NCI-H748 (cell line): Measurements from ENCODE around the gene NDUFS7.
"Not testable (repeated sequence)": the region's sequence is repeated elsewhere in the genome, so short reads cannot be mapped to it uniquely, and the experiment has no call there.

Source experiments
- DNase-seq: peaks from one replicate; lab custom pipeline; 2025; ENCODE audit not compliant: unreplicated experiment; lab: John Stamatoyannopoulos, UW

NDUFS7 gene

DNA sequence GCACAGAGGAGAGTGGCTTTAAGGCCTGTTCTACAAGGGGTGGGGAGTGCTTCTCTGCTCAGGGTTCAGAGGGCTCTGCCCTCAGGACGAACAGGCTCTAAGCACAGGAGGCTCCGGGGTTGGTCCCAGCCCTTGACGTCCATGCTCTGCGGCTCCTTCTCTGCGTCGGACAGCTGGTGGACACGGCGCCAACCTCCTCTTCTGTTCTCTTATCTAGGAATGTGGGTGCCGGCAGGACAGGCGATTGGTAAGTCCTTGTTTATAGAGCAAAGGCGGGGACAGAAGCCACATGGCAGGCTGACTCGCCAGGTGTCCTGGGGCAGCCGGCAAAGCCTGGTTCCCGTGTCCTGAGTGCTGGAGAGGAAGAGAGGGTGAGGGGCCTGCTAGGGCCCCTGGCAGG, 46.0 kb downstream of the NDUFS7 start:
- DNase-seq: no peak

DNA sequence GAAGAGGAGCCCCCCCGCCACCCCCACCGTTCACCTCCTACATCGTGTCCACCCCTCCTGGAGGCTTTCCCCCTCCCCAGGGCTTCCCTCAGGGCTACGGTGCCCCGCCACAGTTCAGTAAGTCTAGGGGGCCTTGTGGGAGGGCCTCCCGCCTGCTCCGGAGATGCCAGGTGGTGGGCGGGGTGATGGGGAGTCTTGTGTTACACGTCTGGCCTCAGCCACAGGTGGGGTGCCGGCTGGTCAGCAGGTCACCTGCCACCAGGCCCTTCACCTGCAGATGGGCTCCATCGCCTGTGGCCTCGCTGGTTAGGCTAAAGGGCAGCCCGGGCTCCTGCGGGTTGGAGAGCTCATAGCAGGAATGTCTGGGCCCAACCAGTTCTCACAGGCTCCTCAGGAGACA, 46.5 kb downstream of the NDUFS7 start:
- DNase-seq: no peak

DNA sequence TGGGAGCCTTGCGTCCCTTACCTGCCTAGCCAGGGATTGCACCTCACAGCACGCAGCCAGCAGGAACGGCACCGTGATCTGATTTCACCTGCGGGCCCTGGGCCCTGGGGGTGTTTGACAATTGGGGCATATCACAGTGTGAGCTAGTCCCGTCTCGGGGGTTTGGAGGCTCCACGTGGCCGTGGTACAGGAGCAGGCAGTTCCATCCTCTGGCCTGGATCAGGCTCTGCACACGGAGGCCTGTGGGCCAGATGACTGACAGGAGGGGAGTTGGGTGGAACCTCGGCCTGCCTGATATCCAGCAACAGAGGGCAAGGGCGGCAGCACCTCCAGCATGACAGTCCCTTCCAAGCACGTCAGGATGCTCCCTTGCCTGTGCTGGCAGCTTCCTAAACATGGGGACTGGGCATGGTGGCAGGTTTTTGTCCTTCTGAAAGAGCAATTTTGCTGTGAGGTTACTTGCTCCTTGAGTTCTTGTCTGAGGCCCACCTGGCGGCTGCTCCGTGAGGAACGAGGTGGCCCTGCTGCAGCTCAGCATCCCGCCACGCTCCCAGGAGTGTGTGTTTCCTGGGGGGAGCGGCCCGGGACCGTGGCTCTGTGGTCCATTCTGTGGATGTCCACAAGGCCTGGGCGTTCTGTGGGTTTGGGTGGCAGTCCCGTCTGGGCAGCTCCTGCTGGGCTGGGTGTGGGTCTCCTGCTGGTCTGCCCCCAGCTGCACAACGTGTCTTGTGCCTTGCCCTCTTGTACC, 48.2 kb downstream of the NDUFS7 start:
- no peak for DNase-seq

DNA sequence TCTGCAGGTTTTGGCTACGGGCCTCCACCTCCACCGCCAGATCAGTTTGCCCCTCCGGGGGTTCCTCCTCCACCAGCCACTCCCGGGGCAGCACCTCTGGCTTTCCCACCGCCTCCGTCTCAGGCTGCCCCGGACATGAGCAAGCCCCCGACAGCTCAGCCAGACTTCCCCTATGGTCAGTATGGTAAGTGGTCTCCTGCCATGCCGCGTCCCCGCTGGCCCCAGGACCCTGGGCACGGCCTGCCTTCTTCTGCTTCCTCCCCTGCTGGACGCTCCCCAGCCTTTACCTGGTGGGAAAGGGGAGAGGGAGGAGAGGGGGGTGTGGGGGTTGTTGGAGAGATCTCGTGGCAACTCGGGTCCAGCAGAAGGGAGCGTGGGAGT, 48.8 kb downstream of the NDUFS7 start:
- no peak for DNase-seq

DNA sequence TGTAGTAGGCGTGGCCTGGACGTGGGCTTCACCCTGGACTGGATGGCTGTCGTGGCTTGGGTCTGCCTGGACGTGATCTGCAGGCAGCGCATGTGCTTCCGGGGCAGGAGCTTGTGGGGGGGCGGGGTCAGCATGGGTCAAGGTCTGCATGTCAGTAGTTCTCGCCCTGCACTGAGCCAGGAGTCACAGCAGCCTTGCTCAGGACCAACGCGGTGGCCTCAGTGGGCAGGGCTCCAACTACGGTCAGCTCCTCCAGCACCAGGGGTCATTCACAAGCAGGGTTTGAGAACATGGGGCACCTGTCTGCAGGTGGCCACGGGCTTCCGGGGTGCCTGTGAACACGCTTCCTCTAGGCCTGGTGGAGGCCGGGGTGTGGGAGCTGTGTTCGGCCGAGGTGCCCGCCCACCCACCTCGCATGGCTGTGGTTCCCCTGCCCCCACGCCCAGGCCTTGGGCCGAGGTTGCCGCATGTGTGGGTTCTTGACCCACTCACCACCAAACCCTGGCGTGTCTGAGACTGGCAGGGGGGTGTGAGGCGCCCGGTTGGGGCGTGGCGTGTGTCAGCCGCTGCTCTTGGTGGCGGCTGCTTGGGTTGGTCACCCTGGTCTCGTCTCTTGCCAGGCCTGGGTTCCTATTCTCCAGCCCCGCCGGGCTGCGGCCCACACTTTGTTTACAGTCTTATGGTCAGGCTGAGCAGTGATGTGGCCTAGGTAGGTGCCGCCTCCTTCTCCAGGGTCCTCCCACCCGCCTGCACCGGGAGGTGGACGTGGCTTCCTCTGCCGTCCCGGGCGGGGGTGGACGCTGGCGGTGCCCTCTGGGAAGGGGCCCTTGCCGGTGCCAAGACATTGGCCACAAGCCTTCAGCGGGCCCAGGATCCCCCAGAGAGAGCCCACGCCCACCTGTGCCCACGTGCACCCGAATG, 49.7 kb downstream of the NDUFS7 start:
- no peak for DNase-seq

DNA sequence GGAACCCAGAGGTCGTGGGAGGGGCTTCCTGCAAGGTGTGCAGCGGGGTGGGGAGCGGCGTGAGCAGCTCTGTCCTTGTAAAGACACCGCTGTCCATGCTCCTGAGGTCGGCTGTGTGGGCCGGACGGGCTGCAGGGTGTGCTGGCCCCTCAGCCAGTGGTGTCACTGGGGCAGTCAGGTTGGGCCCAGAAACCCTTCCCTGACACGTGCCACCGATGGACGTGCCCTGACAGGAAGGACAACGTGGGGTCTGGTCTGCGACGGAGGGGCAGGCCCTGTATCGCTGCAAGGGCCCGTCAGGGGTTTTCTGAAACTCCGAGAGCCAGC, 50.3 kb downstream of the NDUFS7 start:
- no peak for DNase-seq

DNA sequence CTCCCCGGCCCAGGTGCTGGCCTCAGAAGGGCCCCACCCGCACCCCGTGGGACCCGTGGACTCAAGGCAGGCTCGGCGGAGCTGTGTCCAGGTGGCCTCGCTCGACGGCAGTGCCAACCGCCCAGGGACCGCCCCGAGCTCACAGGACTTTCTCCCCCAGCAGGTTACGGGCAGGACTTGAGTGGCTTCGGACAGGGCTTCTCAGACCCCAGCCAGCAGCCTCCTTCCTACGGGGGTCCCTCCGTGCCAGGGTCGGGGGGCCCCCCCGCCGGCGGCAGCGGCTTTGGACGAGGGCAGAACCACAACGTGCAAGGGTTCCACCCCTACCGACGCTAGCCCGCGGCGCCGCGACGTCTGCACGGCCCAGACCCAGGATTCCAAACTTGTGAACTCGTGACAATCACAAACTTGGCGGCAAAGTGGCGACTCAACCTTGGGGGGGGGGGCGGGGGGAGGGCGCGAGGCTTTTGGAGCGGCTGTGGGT, 50.9 kb downstream of the NDUFS7 start:
- no peak for DNase-seq

DNA sequence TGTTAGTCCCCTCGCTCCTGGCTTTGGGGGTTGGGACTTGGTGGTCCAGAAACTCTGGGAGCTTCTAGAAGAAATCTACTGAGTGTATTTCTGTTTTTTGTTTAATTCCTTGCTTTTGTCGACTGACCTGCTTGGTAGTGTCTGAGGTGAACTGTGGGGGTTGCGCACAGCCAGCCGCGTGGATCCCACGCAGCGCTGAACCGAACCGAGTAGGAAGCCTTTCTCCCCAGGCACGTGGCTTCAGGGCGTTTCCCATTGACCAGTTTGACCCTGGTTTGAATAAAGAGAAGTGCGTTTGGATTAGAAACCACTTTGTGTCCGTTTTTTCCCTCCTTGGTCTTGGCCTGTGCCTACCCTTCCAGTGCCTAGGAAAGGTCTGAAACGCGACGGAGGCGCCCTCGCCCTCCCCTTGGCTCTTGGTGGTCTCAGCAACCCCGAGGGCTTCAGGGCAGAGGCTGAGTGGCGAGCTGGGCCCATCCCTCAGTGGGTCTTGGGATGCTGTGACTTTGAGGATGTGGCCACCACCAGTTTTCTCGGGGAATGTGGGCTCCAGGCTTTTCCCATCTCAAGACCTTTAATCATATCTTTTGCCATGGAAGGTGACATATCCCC, 51.8 kb downstream of the NDUFS7 start:
- DNase-seq: no peak

DNA sequence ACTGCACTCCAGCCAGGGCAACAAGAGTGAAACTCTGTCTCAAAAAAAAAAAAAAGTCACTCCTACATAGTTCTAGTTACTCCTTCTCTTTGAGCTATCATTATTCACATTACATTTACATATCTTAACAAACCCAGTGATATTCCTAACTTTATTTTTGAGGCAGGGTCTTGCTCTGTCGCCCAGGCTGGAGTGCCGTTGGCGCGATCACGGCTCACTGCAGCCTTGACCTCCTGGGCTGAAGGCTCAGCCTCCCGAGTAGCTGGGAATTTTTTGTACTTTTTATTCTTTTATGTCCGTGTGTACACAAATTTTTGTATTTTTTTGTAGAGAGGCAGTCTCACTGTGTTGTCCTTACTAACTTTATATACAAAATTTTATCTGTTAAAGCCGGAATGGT, 53.9 kb downstream of the NDUFS7 start:
- no peak for DNase-seq

DNA sequence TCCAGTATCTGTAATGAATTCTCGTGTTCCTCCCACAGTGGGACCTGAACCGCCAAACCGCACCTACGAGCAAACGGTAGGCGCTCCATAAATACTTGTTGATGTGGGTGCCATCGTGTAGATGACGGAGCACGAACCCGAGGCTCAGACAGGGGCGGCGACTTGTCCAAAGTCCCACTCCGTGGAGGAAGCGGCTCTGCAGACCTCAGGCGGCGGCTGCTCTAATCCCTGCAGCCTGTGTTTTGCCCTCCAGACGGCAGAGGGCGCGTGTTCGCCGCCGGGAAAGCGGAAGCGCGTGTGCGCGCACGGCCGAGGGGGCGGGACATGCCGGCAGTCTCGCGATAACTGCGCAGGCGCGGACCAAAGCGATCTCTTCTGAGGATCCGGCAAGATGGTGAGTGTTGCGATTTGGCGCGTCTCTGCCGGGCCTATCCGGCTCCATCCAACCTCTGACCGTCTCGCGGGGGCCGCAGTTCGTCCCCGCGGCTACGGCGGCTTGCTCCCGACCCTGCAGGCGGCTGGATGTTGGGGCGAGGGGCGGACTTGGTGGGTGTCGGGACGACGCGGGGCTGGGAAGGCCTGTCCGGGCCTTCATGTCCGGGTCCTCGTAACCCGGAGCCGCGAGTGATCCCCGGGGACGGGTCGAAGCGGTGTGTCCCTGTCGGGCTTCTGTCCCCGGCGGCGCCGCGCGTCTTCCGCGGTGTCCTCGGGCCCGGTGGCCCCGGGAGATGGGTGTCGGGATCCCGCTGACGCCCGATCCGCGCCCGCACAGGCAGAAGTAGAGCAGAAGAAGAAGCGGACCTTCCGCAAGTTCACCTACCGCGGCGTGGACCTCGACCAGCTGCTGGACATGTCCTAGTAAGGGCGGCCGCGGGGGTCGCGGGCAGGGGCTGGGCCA, 54.6 kb downstream of the NDUFS7 start, which contains the start of gene RPS15:
Gene RPS15 (plus strand): TSS at position 362 of the 898 bp plus-strand sequence. CDS start 30 bp downstream, at position 392.
- peak; percentile 89 for DNase-seq

DNA sequence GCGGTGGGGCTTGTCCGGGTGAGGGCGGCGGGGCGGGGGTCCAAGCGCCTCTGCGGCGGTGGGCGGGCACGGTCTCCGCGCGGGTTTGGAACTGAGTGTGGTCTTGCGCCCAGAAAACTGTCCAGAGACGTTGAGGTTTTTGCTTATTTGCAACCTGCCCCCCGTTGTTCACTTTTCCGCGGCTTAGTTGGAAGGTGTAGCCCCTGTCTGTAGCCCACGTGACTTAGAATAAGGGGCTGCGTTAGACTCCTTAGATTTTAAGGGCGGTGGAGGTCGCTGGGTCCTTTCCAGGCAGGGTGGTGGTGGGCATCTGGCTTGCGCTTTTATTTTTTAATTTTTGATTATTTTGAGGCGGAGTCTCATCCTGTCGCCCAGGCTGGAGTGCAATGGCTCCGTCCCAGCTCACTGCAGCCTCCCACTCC, 55.2 kb downstream of the NDUFS7 start:
- DNase-seq: peak; percentile 32

DNA sequence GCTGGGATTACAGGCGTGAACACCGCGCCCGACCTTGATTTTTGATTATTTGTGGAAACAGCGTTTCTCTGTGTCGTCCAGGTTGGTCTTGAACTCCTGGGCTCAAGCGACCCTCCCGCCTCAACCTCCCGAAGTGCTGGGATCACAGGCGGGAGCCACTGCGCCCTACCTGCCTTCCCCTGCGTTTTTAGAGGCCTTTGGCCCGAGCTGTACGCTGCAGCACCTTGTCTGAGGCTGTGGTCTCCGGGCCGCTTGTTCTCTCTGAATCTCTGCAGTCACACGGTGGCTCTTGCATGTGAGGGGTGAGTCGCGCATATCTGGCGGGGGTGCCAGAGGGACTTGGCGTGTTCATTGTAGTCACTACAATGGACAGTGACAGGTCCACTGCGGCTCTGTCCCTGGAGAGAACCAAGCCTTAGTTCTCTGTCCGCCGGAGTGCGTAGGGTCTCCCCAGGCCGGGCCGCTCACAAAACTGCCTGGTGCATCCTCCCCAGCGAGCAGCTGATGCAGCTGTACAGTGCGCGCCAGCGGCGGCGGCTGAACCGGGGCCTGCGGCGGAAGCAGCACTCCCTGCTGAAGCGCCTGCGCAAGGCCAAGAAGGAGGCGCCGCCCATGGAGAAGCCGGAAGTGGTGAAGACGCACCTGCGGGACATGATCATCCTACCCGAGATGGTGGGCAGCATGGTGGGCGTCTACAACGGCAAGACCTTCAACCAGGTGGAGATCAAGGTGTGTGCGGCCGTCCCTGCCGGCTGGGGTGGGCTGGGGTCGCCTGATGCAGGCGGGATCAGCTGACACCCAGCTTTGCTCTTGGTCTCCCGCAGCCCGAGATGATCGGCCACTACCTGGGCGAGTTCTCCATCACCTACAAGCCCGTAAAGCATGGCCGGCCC, 56.1 kb downstream of the NDUFS7 start:
- not testable (repeated sequence) for DNase-seq

DNA sequence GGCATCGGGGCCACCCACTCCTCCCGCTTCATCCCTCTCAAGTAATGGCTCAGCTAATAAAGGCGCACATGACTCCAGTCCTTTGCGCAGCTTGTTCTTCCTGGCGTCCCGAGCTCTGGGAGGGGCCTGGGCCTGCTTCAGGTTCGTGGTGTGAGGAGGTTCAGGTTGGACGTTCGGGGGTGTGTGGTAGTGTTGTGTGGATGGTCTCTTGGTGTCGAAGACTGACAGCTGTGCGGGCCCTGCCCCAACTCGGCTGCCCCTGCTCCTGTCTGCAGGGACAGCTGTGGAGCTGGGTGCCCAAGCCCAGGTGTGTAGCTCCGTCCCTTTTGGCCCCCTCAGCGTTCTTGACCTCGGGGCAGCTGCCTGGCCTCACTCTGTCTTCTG, 56.7 kb downstream of the NDUFS7 start:
- DNase-seq: no peak

DNA sequence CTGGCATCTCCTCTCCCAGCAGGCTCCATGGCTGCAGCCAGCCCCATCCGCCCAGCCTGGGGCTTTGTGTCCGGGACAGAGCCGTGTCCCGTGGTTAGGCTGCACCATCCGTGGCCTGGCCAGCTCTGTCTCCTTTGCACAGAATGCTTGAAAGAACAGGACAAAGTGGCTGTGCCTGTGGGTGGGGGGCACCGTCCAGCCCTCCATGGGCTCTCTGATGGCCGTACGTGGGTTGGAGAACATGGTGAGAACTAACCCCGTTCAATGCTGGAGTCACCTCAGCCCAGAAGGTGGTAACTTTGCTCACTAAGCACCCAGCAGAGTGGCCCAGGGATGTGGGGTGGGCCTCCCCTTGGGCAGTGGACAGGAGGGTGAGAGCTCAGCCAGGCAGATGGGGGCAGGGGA, 57.3 kb downstream of the NDUFS7 start:
- DNase-seq: no peak

DNA sequence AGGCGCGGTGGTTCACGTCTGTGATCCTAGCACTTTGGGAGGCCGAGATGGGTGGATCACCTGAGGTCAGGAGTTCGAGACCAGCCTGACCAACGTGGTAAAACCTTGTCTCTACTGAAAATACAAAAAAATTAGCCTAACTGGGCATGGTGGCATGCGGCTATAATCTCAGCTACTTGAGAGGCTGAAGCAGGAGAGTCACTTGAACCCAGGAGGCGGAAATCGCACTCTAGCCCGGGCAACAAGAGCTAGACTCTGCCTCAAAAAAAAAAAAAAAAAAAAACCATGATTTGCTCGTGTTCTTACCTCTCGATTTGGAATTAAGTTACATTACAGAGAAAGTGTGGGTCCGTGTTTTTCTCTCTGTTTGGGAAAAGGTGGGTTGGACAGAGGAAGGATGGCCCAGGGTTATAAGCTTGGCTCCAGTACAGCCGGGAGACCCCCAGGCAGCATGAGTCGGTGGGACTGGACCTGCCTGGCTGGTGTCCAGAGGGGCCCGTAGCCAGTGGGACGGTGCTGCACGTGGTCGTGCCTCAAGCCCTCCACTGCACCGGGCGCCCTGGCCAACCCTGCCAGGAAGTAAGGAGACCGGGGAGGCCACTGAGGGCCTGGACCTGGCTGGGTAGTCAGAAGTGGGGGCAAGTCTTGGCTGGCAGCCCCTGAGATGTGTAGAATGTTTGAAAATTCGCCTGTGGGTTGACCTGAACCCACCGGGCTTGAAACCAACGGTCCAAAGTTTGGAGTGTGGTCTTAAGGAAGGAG, 58.2 kb downstream of the NDUFS7 start:
- no peak for DNase-seq
